SK-N-SH (cell line): ENCODE data around the gene ANKH. TPM values are rescaled to one million over a fixed set of nuclear protein-coding genes. Genes with fewer than 3 reads are reported as not detected.

Experiments used
- CTCF ChIA-PET: fragments of 300-600, 350-600 bp; formaldehyde crosslinking; extraction: SDS; loops from one replicate; lab custom pipeline; 2021; lab: Yijun Ruan, JAX
- POLR2A ChIA-PET: fragments of 350-600 bp; sonication (Branson Sonifier 250); formaldehyde crosslinking; extraction: SDS; loops from one replicate; lab custom pipeline; 2020; ENCODE audit warnings: antibody characterized with exemption, inconsistent platforms; lab: Yijun Ruan, JAX
- DNase-seq: peaks from one replicate; pipeline ENCODE4 v3.0.0; 2012
- H2AFZ ChIP-seq: fragments of 200-600 bp; sonication (generic); 2 replicates; pipeline ENCODE4 v1.8.1; 2016; ENCODE audit warnings: antibody characterized with exemption, mild to moderate bottlenecking, low read depth
- H3F3A ChIP-seq: fragments of 200-600 bp; sonication (generic); replicated peaks from 2 replicates; pipeline ENCODE3; 2016; ENCODE audit warnings: antibody characterized with exemption, mild to moderate bottlenecking; ENCODE audit not compliant: insufficient read depth
- H3K27ac ChIP-seq, 2 experiments: fragments of 200-500 bp in 1 of 2; fragments of 200-600 bp in 1 of 2; sonication (Bioruptor generic) in 1 of 2; sonication (generic), shearing (Covaris generic) in 1 of 2; 2 replicates each; pipeline versions ENCODE4 v1.5.1 to v1.6.1; 2014 to 2016; ENCODE audit warnings: low read depth in 2 of 2, inconsistent platforms in 1 of 2, low read length in 1 of 2, mild to moderate bottlenecking in 1 of 2, mixed read lengths in 1 of 2
- H3K27me3 ChIP-seq: fragments of 200-600 bp; sonication (generic), shearing (Covaris generic); 2 replicates; pipeline ENCODE4 v1.6.1; 2016; ENCODE audit warnings: mixed run types; ENCODE audit not compliant: insufficient read depth
- H3K36me3 ChIP-seq, 2 experiments: fragments of 200-500 bp in 1 of 2; fragments of 200-600 bp in 1 of 2; sonication (Bioruptor generic) in 1 of 2; sonication (generic) in 1 of 2; replicated peaks in 1 of 2; 2 replicates each; pipeline versions ENCODE3 to v1.5.1; 2014 to 2016; ENCODE audit warnings: low read length in 1 of 2, mild to moderate bottlenecking in 1 of 2; ENCODE audit not compliant: insufficient read depth in 2 of 2, control insufficient read depth in 1 of 2
- H3K4me1 ChIP-seq, 2 experiments: fragments of 200-500 bp in 1 of 2; fragments of 200-600 bp in 1 of 2; sonication (Bioruptor generic) in 1 of 2; sonication (generic), shearing (Covaris generic) in 1 of 2; 2 replicates each; pipeline versions ENCODE4 v1.5.1 to v1.6.1; 2014 to 2016; ENCODE audit warnings: low read depth in 1 of 2, low read length in 1 of 2, mixed run types in 1 of 2; ENCODE audit not compliant: insufficient read depth in 2 of 2, control insufficient read depth in 1 of 2
- H3K4me2 ChIP-seq: fragments of 200-600 bp; sonication (generic), shearing (Covaris generic); 2 replicates; pipeline ENCODE4 v1.6.1; 2017; ENCODE audit warnings: mixed run types
- H3K4me3 ChIP-seq, 2 experiments: fragments of 200-500 bp in 1 of 2; fragments of 200-600 bp in 1 of 2; sonication (Bioruptor generic) in 1 of 2; sonication (generic), shearing (Covaris generic) in 1 of 2; 2 replicates each; pipeline versions ENCODE4 v1.5.1 to v1.8.1; 2014 to 2016; ENCODE audit warnings: low read depth in 2 of 2, inconsistent platforms in 1 of 2, low read length in 1 of 2, mild to moderate bottlenecking in 1 of 2, mixed read lengths in 1 of 2, moderate library complexity in 1 of 2
- H3K79me2 ChIP-seq: fragments of 200-600 bp; sonication (generic); 2 replicates; pipeline ENCODE4 v1.8.1; 2017; ENCODE audit warnings: mild to moderate bottlenecking; ENCODE audit not compliant: insufficient read depth
- H3K9ac ChIP-seq: fragments of 200-600 bp; sonication (generic); 2 replicates; pipeline ENCODE4 v1.6.1; 2017; ENCODE audit warnings: mixed run types
- H3K9me2 ChIP-seq: fragments of 200-600 bp; sonication (generic); 2 replicates; pipeline ENCODE4 v1.6.1; 2017; ENCODE audit warnings: mixed run types
- H3K9me3 ChIP-seq: fragments of 200-600 bp; sonication (generic); 2 replicates; pipeline ENCODE4 v1.6.1; 2017; ENCODE audit warnings: mixed run types, mild to moderate bottlenecking, moderate library complexity
- H4K20me1 ChIP-seq: fragments of 200-600 bp; sonication (generic); 2 replicates; pipeline ENCODE4 v1.6.1; 2017; ENCODE audit warnings: mild to moderate bottlenecking, mixed run types; ENCODE audit not compliant: insufficient read depth
- EP300 ChIP-seq, 2 experiments: IDR thresholded peaks; 2 replicates each; pipeline versions ENCODE4 v1.4.0 to v1.6.1; 2012; ENCODE audit warnings: borderline replicate concordance in 1 of 2, low read depth in 1 of 2, low read length in 1 of 2
- EZH2phosphoT487 ChIP-seq: fragments of 200-600 bp; sonication (generic); IDR thresholded peaks from 2 replicates; pipeline ENCODE4 v1.6.1; 2017; ENCODE audit warnings: low read depth, mixed run types, mild to moderate bottlenecking, antibody characterized with exemption, moderate library complexity, borderline replicate concordance
- FOSL2 ChIP-seq: IDR thresholded peaks from 2 replicates; pipeline ENCODE4 v1.4.0; 2012; ENCODE audit warnings: low read depth, mild to moderate bottlenecking, moderate library complexity, borderline replicate concordance
- FOXJ3 ChIP-seq: sonication (generic); formaldehyde crosslinking; IDR thresholded peaks from 2 replicates; pipeline ENCODE4 v1.5.1; 2020; ENCODE audit warnings: mild to moderate bottlenecking, missing genetic modification reagents
- POLR2AphosphoS5 ChIP-seq: IDR thresholded peaks from 2 replicates; pipeline ENCODE4 v1.6.1; 2012; ENCODE audit warnings: low read depth, low read length
- RFX5 ChIP-seq: IDR thresholded peaks from 2 replicates; pipeline ENCODE4 v1.6.1; 2012; ENCODE audit warnings: mild to moderate bottlenecking, improper control_type of control experiment, low read length
- RXRA ChIP-seq: IDR thresholded peaks from 2 replicates; pipeline ENCODE4 v1.4.0; 2012; ENCODE audit warnings: low read depth, mild to moderate bottlenecking, borderline replicate concordance
- SIN3A ChIP-seq: IDR thresholded peaks from 2 replicates; pipeline ENCODE4 v1.6.1; 2012; ENCODE audit warnings: low read depth, mild to moderate bottlenecking, low read length, moderate library complexity, borderline replicate concordance
- SMC3 ChIP-seq: IDR thresholded peaks from 2 replicates; pipeline ENCODE4 v1.6.1; 2012; ENCODE audit warnings: low read depth, low read length, improper control_type of control experiment
- WGBS: methylation state at CpG from one replicate; pipeline ENCODE4 v1.1.6; 2017; ENCODE audit warnings: low lambda C conversion rate; 5-methylcytosine and 5-hydroxymethylcytosine counted together
- polyA plus RNA-seq, 3 experiments: library from polyadenylated mRNA; depleted of rRNA; stranded (reverse); fragments of >200 nt; gene quantifications; 2 replicates each; pipeline ENCODE4 v1.2.3, GENCODE V29; 2012
- TF ChIP-seq, protein P1 (sequence below): fragments of 200-600 bp; sonication (generic); IDR thresholded peaks from 2 replicates; pipeline ENCODE4 v1.6.1; 2017; ENCODE audit warnings: antibody characterized with exemption, mild to moderate bottlenecking, moderate library complexity
- TF ChIP-seq, protein P2 (sequence below): IDR thresholded peaks from 2 replicates; pipeline ENCODE4 v1.6.1; 2012; ENCODE audit warnings: mild to moderate bottlenecking, low read depth, low read length, moderate library complexity

ANKH gene
- polyA plus RNA-seq, 1 of the 3 experiments (the other 2 are of a cell fraction) = 22.0 TPM

DNA sequence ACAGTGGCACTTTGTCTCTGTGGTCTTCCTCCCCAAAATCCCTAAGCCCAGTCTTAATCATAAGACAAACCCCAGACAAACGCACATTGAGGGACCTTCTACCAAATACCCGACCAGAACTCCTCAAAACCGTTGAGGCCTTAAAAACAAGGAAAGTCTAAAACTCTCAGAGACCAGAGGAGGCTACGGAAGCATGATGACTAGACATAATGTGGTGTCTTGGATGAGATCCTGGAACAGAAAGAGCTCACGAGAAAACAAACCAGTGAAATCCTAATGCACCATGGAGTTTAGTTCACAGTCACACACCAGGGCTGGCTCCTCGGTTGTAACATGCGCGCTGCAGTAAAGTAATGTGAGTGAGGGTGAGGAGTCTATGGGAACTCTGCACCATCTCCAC is 148.7 kb downstream of the ANKH start:
- POLR2A ChIA-PET = no interaction called here
- TF ChIP-seq EP300 (IDR thresholded peaks at IDR 0.05; ENCODE audit: borderline replicate concordance in 1 of 2, low read depth in 1 of 2, low read length in 1 of 2) = no peak
- no peak for TF ChIP-seq RXRA
- TF ChIP-seq, protein P1, sequence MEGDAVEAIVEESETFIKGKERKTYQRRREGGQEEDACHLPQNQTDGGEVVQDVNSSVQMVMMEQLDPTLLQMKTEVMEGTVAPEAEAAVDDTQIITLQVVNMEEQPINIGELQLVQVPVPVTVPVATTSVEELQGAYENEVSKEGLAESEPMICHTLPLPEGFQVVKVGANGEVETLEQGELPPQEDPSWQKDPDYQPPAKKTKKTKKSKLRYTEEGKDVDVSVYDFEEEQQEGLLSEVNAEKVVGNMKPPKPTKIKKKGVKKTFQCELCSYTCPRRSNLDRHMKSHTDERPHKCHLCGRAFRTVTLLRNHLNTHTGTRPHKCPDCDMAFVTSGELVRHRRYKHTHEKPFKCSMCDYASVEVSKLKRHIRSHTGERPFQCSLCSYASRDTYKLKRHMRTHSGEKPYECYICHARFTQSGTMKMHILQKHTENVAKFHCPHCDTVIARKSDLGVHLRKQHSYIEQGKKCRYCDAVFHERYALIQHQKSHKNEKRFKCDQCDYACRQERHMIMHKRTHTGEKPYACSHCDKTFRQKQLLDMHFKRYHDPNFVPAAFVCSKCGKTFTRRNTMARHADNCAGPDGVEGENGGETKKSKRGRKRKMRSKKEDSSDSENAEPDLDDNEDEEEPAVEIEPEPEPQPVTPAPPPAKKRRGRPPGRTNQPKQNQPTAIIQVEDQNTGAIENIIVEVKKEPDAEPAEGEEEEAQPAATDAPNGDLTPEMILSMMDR = no peak
- TF ChIP-seq SMC3 = no peak
- TF ChIP-seq, protein P2, sequence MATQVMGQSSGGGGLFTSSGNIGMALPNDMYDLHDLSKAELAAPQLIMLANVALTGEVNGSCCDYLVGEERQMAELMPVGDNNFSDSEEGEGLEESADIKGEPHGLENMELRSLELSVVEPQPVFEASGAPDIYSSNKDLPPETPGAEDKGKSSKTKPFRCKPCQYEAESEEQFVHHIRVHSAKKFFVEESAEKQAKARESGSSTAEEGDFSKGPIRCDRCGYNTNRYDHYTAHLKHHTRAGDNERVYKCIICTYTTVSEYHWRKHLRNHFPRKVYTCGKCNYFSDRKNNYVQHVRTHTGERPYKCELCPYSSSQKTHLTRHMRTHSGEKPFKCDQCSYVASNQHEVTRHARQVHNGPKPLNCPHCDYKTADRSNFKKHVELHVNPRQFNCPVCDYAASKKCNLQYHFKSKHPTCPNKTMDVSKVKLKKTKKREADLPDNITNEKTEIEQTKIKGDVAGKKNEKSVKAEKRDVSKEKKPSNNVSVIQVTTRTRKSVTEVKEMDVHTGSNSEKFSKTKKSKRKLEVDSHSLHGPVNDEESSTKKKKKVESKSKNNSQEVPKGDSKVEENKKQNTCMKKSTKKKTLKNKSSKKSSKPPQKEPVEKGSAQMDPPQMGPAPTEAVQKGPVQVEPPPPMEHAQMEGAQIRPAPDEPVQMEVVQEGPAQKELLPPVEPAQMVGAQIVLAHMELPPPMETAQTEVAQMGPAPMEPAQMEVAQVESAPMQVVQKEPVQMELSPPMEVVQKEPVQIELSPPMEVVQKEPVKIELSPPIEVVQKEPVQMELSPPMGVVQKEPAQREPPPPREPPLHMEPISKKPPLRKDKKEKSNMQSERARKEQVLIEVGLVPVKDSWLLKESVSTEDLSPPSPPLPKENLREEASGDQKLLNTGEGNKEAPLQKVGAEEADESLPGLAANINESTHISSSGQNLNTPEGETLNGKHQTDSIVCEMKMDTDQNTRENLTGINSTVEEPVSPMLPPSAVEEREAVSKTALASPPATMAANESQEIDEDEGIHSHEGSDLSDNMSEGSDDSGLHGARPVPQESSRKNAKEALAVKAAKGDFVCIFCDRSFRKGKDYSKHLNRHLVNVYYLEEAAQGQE = no peak
- TF ChIP-seq RFX5 = no peak
- no peak for TF ChIP-seq FOXJ3 (CRISPR knock-in tag)
- no peak for TF ChIP-seq SIN3A
- TF ChIP-seq EZH2phosphoT487 = no peak
- H2AFZ ChIP-seq = no peak overlapping the region
- H3K4me3 ChIP-seq = no peak overlapping the region
- no peaks in the 10 kb centered on the region for H3K27me3 ChIP-seq
- CTCF ChIA-PET = interaction anchor here (1.9 to 3.8 kb wide), 3 partner anchors 38 to 292 kb away, joined by 9 to 34 read pairs (median 14); no protein-coding TSS in a partner anchor
- H3K36me3 ChIP-seq = peaks cover 0 to 12% of the 10 kb centered on the region in 2 experiments
- no peaks in the 10 kb centered on the region for H3K9me2 ChIP-seq
- WGBS = 95% methylated on average over 8 of the region's 8 CpGs
- H3K27ac ChIP-seq = no peak overlapping the region
- H3K9me3 ChIP-seq = no peaks in the 10 kb centered on the region
- H3F3A ChIP-seq = peaks cover 9% of the 10 kb centered on the region
- H3K4me2 ChIP-seq = no peak overlapping the region
- 0 out of 4 replicates have a peak, but pooled peaks cover 0 to 12% of the 10 kb centered on the region in 2 experiments for H3K4me1 ChIP-seq
- no peak for DNase-seq
- no peaks in the 10 kb centered on the region for H4K20me1 ChIP-seq
- H3K79me2 ChIP-seq = no peaks in the 10 kb centered on the region
- H3K9ac ChIP-seq = no peak overlapping the region

DNA sequence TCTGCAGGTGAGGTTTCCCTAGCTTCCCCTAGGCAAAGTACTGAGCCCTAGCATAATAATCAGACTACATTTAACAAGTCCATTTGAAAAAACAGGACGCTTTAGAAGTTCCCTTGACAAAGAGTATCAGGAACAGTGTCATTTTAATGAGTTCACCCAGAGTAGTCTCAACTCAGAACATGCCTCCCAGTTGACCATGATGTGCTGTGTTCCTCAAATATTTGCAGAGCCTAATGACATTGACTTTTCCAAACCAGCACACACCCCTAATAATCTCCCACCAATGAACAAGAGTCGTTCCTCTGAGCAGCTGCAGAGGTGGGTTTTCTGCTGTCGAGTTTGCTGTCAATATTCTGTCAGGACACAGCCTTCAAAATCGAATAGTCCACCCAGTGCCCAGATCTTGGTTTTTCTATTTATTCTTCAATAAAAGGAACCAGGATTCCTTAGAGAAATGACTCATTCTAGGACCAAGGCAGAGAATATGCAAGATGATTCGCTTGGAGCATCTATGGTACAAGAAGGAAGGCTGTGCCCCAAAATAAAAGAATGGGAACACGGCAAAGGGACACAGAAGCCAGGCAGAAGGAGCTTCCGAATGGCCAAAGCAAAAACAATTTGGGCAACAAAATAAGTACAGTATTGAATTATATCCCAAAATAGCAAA is 149.5 kb downstream of the ANKH start:
- no peaks in the 10 kb centered on the region for H3K27me3 ChIP-seq
- CTCF ChIA-PET = interaction anchor here (1.1 to 3.8 kb wide), 4 partner anchors 9 to 292 kb away, joined by 3 to 34 read pairs (median 12); no protein-coding TSS in a partner anchor
- no peak overlapping the region for H2AFZ ChIP-seq
- H3K79me2 ChIP-seq = no peaks in the 10 kb centered on the region
- H3K4me1 ChIP-seq = peaks cover 0 to 12% of the 10 kb centered on the region in 2 experiments; a peak in 1 of 4 replicates
- TF ChIP-seq FOSL2 (peak; percentile 8; the same call in 1 of the 2 replicates), POLR2AphosphoS5 (no peak)
- H3K27ac ChIP-seq = no peak overlapping the region
- no peak overlapping the region for H3K4me2 ChIP-seq
- WGBS = 91% methylated on average over 7 of the region's 7 CpGs
- H3K9me2 ChIP-seq = no peaks in the 10 kb centered on the region
- H3K9ac ChIP-seq = no peak overlapping the region
- peaks cover 9% of the 10 kb centered on the region for H3F3A ChIP-seq
- H3K4me3 ChIP-seq = no peak overlapping the region
- POLR2A ChIA-PET = no interaction called here
- H3K9me3 ChIP-seq = no peaks in the 10 kb centered on the region
- no peak for DNase-seq
- H4K20me1 ChIP-seq = no peaks in the 10 kb centered on the region
- H3K36me3 ChIP-seq = peaks cover 0 to 12% of the 10 kb centered on the region in 2 experiments
